Right atrium auricular region (tissue), 2 donors: ENCODE results near the gene USPL1. TPM values are rescaled to one million over a fixed set of nuclear protein-coding genes. Genes with fewer than 3 reads are reported as not detected.

Experiments
- DNase-seq: peaks from one replicate; pipeline ENCODE4 v3.0.0-alpha.2; 2019; ENCODE audit warnings: low spot score
- H3K27ac ChIP-seq, 2 donors: fragments of 200-600 bp; sonication (generic); 1 replicate in 1 of 2; 2 replicates in 1 of 2; pipeline ENCODE4 v1.5.1; 2016 to 2019
- H3K27me3 ChIP-seq, 2 donors: fragments of 200-600 bp; sonication (generic); one replicate each; pipeline versions ENCODE4 v1.5.1 to v1.6.0; 2017 to 2019
- H3K36me3 ChIP-seq: fragments of 200-600 bp; sonication (generic); one replicate; pipeline ENCODE4 v1.5.1; 2016
- H3K4me1 ChIP-seq, 2 donors: fragments of 200-600 bp; sonication (generic); one replicate each; pipeline versions ENCODE4 v1.5.1 to v1.6.0; 2017 to 2019
- H3K4me3 ChIP-seq, 2 donors: fragments of 200-600 bp; sonication (generic); 1 replicate in 1 of 2; 2 replicates in 1 of 2; pipeline ENCODE4 v1.5.1; 2017 to 2019; ENCODE audit warnings: mild to moderate bottlenecking in 1 of 2, moderate library complexity in 1 of 2
- H3K9me3 ChIP-seq, 2 donors: fragments of 200-600 bp; sonication (generic); one replicate each; pipeline ENCODE4 v1.5.1; 2019
- total RNA-seq, 2 donors: library from RNA; depleted of rRNA; stranded (reverse); fragments of >200 nt; gene quantifications; one replicate each; pipeline ENCODE4 v1.1.0, GENCODE V29; 2016
- TF ChIP-seq, protein P1 (sequence below), 2 donors: fragments of 200-600 bp; sonication (generic); IDR thresholded peaks; one replicate each; pipeline ENCODE4 v1.5.1; 2019; ENCODE audit warnings: antibody characterized with exemption in 2 of 2

USPL1 gene
- total RNA-seq, 2 donors from 2014 or later = 13.5 to 15.8 TPM

GRCh38 chr13:30654430-30654829, 36.7 kb downstream of the USPL1 start:
- peaks cover 58% of the 10 kb centered on the region for H3K36me3 ChIP-seq
- no peak overlapping the region for H3K4me3 ChIP-seq
- no peak for DNase-seq
- H3K27me3 ChIP-seq = no peaks in the 10 kb centered on the region
- no peak overlapping the region for H3K27ac ChIP-seq
- TF ChIP-seq, protein P1, sequence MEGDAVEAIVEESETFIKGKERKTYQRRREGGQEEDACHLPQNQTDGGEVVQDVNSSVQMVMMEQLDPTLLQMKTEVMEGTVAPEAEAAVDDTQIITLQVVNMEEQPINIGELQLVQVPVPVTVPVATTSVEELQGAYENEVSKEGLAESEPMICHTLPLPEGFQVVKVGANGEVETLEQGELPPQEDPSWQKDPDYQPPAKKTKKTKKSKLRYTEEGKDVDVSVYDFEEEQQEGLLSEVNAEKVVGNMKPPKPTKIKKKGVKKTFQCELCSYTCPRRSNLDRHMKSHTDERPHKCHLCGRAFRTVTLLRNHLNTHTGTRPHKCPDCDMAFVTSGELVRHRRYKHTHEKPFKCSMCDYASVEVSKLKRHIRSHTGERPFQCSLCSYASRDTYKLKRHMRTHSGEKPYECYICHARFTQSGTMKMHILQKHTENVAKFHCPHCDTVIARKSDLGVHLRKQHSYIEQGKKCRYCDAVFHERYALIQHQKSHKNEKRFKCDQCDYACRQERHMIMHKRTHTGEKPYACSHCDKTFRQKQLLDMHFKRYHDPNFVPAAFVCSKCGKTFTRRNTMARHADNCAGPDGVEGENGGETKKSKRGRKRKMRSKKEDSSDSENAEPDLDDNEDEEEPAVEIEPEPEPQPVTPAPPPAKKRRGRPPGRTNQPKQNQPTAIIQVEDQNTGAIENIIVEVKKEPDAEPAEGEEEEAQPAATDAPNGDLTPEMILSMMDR (IDR thresholded peaks at IDR 0.05) = no peak
- no peaks in the 10 kb centered on the region for H3K4me1 ChIP-seq
- H3K9me3 ChIP-seq = no peaks in the 10 kb centered on the region

GRCh38 chr13:30656178-30656577, 38.5 kb downstream of the USPL1 start:
- TF ChIP-seq, protein P1 (IDR thresholded peaks at IDR 0.05) = no peak
- Histone ChIP-seq H3K36me3 (peaks cover 53% of the 10 kb centered on the region), H3K4me3 (no peak overlapping the region), H3K27ac (no peak overlapping the region), H3K4me1 (peaks cover 0 to 3% of the 10 kb centered on the region in 2 donors), H3K9me3 (no peaks in the 10 kb centered on the region), H3K27me3 (no peaks in the 10 kb centered on the region)
- no peak for DNase-seq

DNA sequence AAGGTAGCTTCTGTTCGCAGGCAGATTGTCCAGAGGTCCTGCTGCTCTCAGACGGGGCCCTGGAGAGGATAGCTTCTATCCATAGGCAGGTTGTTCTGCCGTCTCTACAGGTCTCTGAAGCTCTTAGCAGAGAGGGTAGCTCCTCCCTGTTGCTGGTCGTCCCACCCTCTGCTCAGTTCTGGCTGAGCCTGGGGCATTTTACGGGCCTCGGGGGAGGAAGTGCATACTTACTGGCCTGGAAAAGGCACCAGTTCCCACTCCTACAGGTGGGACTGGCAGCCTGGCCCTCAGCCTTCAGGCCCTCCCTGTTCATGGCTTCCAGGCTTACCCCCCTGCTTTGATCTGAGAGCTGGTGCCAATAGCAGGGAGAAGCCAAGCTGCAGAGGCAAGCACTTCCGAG, 42.3 kb downstream of the USPL1 start:
- TF ChIP-seq, protein P1 (IDR thresholded peaks at IDR 0.05) = no peak
- H3K27ac ChIP-seq = no peak overlapping the region
- no peaks in the 10 kb centered on the region for H3K27me3 ChIP-seq
- no peak for DNase-seq
- H3K9me3 ChIP-seq = no peaks in the 10 kb centered on the region
- H3K4me3 ChIP-seq = no peak overlapping the region
- peaks cover 32% of the 10 kb centered on the region for H3K36me3 ChIP-seq
- H3K4me1 ChIP-seq = peaks cover 0 to 3% of the 10 kb centered on the region in 2 donors

DNA sequence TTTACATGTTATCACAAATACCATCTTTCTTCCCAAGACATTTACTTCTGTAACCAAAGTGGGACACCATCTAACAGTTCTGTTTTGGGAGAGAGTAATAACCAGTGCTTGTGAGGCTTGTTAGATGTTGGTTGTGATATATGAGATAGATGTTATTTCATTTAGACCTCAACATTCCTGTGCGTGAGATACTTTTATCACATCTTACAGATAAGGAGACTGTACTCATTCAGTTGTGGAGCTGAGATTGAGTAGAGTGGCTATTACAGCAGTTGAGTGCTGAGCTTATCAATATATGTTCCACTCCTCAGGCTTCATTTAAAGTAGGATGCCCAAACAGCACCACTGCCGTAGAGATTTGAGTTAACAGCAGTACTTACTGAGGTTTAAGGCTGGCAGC, 43.1 kb downstream of the USPL1 start:
- Histone ChIP-seq H3K27me3 (no peaks in the 10 kb centered on the region), H3K4me3 (no peak overlapping the region)

DNA sequence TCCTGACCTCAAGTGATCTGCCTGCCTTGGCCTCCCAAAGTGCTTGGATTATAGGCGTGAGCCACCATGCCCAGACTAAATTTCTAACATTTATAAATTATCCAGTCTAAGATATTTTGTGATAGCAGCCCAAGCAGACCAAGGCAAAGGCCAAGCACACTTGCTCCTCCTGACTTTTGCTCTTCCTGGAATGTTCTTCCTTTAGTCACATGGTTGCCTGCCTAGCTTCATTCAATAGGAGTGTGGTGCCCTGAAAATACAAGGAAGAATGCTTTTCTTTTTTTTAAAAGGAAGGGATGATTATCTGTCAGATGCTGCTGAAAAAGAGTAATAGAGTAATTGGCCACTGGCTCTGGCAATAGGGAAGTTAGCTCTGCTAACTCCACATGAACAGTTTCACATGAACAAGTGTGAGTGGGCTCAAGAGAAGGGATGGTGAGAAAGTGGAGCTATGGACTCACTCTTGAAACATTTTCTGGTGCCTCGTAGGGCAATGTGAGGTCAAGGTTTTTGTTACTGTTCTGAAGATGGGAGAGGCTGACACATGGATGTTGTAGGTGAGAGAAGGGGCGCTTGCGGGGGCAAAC, 47.1 kb downstream of the USPL1 start:
- H3K4me1 ChIP-seq = peaks cover 0 to 3% of the 10 kb centered on the region in 2 donors
- H3K27me3 ChIP-seq = no peaks in the 10 kb centered on the region
- no peak overlapping the region for H3K4me3 ChIP-seq
- TF ChIP-seq, protein P1 (IDR thresholded peaks at IDR 0.05) = no peak
- no peaks in the 10 kb centered on the region for H3K36me3 ChIP-seq
- H3K27ac ChIP-seq = no peak overlapping the region
- no peak for DNase-seq
- no peaks in the 10 kb centered on the region for H3K9me3 ChIP-seq

More for the DNA sequence above, 43.1 kb downstream of the USPL1 start:
- TF ChIP-seq, protein P1 (IDR thresholded peaks at IDR 0.05) = no peak
- H3K4me1 ChIP-seq = peaks cover 0 to 3% of the 10 kb centered on the region in 2 donors
- DNase-seq = no peak
- no peak overlapping the region for H3K27ac ChIP-seq
- peaks cover 27% of the 10 kb centered on the region for H3K36me3 ChIP-seq
- no peaks in the 10 kb centered on the region for H3K9me3 ChIP-seq

GRCh38 chr13:30665638-30666037, 47.9 kb downstream of the USPL1 start:
- no peak overlapping the region for H3K27ac ChIP-seq
- H3K4me1 ChIP-seq = no peaks in the 10 kb centered on the region
- no peaks in the 10 kb centered on the region for H3K27me3 ChIP-seq
- no peak overlapping the region for H3K4me3 ChIP-seq
- no peaks in the 10 kb centered on the region for H3K9me3 ChIP-seq
- TF ChIP-seq, protein P1 (IDR thresholded peaks at IDR 0.05) = no peak
- H3K36me3 ChIP-seq = no peaks in the 10 kb centered on the region
- no peak for DNase-seq
